Endothelial cell of umbilical vein (primary cell): ENCODE data around the gene PTPRD. TPM values are rescaled to one million over a fixed set of nuclear protein-coding genes. Genes with fewer than 3 reads are reported as not detected.

Experiments
- BruUV-seq: library from RNA; stranded (reverse); fragments of 400-500 nt; replicated peaks from 2 replicates; lab custom pipeline; 2021; lab: Mats Ljungman, UMichigan
- CTCF ChIA-PET: fragments of 300-600, 350-600 bp; sonication (Branson Sonifier 250); formaldehyde crosslinking; loops from one replicate; lab custom pipeline; 2021; ENCODE audit warnings: antibody characterized with exemption, inconsistent platforms; lab: Charles Lee
- POLR2A ChIA-PET: fragments of 300-600, 350-600 bp; sonication (Branson Sonifier 250); formaldehyde crosslinking; loops from one replicate; lab custom pipeline; 2021; ENCODE audit warnings: antibody characterized with exemption, inconsistent platforms; lab: Charles Lee
- DNase-seq: peaks from one replicate; pipeline ENCODE4 v3.0.0-alpha.2; 2011; ENCODE audit warnings: low read depth, low spot score
- FAIRE-seq: peaks from 2 replicates; lab custom pipeline; 2011; peaks lifted over from hg19 to GRCh38; lab: Jason Lieb, UNC
- H2AFZ ChIP-seq: 2 replicates; pipeline ENCODE4 v1.6.0; 2012; ENCODE audit warnings: low read depth, low read length, control low read depth, inconsistent platforms
- H3K27ac ChIP-seq: 2 replicates; pipeline ENCODE4 v1.5.1; 2011; ENCODE audit warnings: low read depth, mild to moderate bottlenecking, control low read depth, low read length, moderate library complexity; ENCODE audit not compliant: insufficient read depth
- H3K27me3 ChIP-seq, 2 experiments: 2 replicates each; pipeline versions ENCODE4 v1.6.0 to v1.6.1; 2011; ENCODE audit warnings: low read length in 2 of 2, mixed read lengths in 1 of 2; ENCODE audit not compliant: control insufficient read depth in 2 of 2, insufficient read depth in 2 of 2
- H3K36me3 ChIP-seq, 2 experiments: 2 replicates in 1 of 2; 3 replicates in 1 of 2; pipeline ENCODE4 v1.5.1; 2011; ENCODE audit warnings: low read length in 2 of 2, mild to moderate bottlenecking in 1 of 2, moderate library complexity in 1 of 2; ENCODE audit not compliant: control insufficient read depth in 2 of 2, insufficient read depth in 2 of 2; ENCODE audit errors: extremely low read depth in 1 of 2
- H3K4me1 ChIP-seq: 3 replicates; pipeline ENCODE4 v1.5.1; 2011; ENCODE audit warnings: mild to moderate bottlenecking, low read length; ENCODE audit not compliant: control insufficient read depth, insufficient read depth; ENCODE audit errors: extremely low read depth
- H3K4me2 ChIP-seq: 2 replicates; pipeline ENCODE4 v1.6.1; 2011; ENCODE audit warnings: low read length, control low read depth, mixed read lengths; ENCODE audit not compliant: insufficient read depth
- H3K4me3 ChIP-seq, 3 experiments: fragments of 200-600 bp in 1 of 3; sonication (generic), shearing (Covaris generic) in 1 of 3; replicated peaks in 1 of 3; 2 replicates each; pipeline ENCODE4 v1.5.1; 2011 to 2016; ENCODE audit warnings: control low read depth in 3 of 3, low read length in 3 of 3, mild to moderate bottlenecking in 2 of 3, inconsistent platforms in 1 of 3, low read depth in 1 of 3, moderate library complexity in 1 of 3; ENCODE audit not compliant: insufficient read depth in 1 of 3
- H3K79me2 ChIP-seq: 2 replicates; pipeline ENCODE4 v1.6.0; 2012; ENCODE audit warnings: low read length, inconsistent platforms; ENCODE audit not compliant: control insufficient read depth, insufficient read depth
- H3K9ac ChIP-seq: replicated peaks from 2 replicates; pipeline ENCODE3; 2011; ENCODE audit warnings: low read length, control low read depth; ENCODE audit not compliant: insufficient read depth; ENCODE audit errors: extremely low read depth
- H3K9me1 ChIP-seq: replicated peaks from 3 replicates; pipeline ENCODE4 v1.6.0; 2011; ENCODE audit warnings: mild to moderate bottlenecking, low read length; ENCODE audit not compliant: control insufficient read depth, insufficient read depth; ENCODE audit errors: extremely low read depth
- H3K9me3 ChIP-seq: replicated peaks from 2 replicates; pipeline ENCODE4 v1.5.1; 2012; ENCODE audit warnings: low read length, inconsistent platforms; ENCODE audit not compliant: control insufficient read depth, insufficient read depth
- H4K20me1 ChIP-seq: replicated peaks from 2 replicates; pipeline ENCODE3; 2011; ENCODE audit warnings: mild to moderate bottlenecking, low read length; ENCODE audit not compliant: control insufficient read depth, insufficient read depth; ENCODE audit errors: extremely low read depth
- EZH2 ChIP-seq: IDR thresholded peaks from 2 replicates; pipeline ENCODE4 v1.6.1; 2012; ENCODE audit warnings: borderline replicate concordance, low read depth, mild to moderate bottlenecking, moderate library complexity, low read length, inconsistent platforms; ENCODE audit not compliant: severe bottlenecking
- FOS ChIP-seq: IDR thresholded peaks from 2 replicates; pipeline ENCODE4 v1.6.1; 2011; ENCODE audit warnings: mild to moderate bottlenecking, low read length, moderate library complexity, borderline replicate concordance; ENCODE audit not compliant: insufficient read depth
- GATA2 ChIP-seq: IDR thresholded peaks from 2 replicates; pipeline ENCODE4 v1.7.0; 2011; ENCODE audit warnings: low read depth, mild to moderate bottlenecking, moderate library complexity, mixed read lengths, low read length; ENCODE audit not compliant: insufficient read length, insufficient read depth
- JUN ChIP-seq: IDR thresholded peaks from 2 replicates; pipeline ENCODE4 v1.6.1; 2011; ENCODE audit warnings: borderline replicate concordance, low read depth; ENCODE audit not compliant: insufficient read length, insufficient read depth
- MYC ChIP-seq: IDR thresholded peaks from one replicate; pipeline ENCODE4 v1.6.1; 2011; ENCODE audit warnings: mild to moderate bottlenecking, low read depth, low read length
- POLR2A ChIP-seq: IDR thresholded peaks from 2 replicates; pipeline ENCODE4 v1.6.1; 2012; ENCODE audit warnings: low read depth, mild to moderate bottlenecking, control low read depth, low read length
- POLR2AphosphoS5 ChIP-seq: IDR thresholded peaks from 2 replicates; pipeline ENCODE4 v1.6.1; 2012; ENCODE audit warnings: low read depth, mild to moderate bottlenecking, control low read depth, low read length, moderate library complexity; ENCODE audit not compliant: insufficient read depth
- dilution Hi-C: fragments of 300-500 bp; cut with MboI; formaldehyde crosslinking; loops from one replicate; pipeline ENCODE4 v1.15.0; 2019; ENCODE audit warnings: low sequenced_read_pairs; ENCODE audit not compliant: extremely low pct_ligation_motif_present
- intact Hi-C: fragments of 100-400 bp; cut with micrococcal nuclease; formaldehyde crosslinking; loops from one replicate; pipeline ENCODE4 v1.10.0; 2022
- polyA plus RNA-seq, 4 experiments: library from polyadenylated mRNA; depleted of rRNA in 3 of 4; stranded (reverse) in 3 of 4; unstranded in 1 of 4; fragments of >200 nt; gene quantifications; 2 replicates each; pipeline versions ENCODE4 v1.2.1 to v1.2.3, GENCODE V29; 2011 to 2012; ENCODE audit warnings: missing spikeins in 1 of 4
- total RNA-seq: library from RNA; stranded (reverse); gene quantifications from 2 replicates; pipeline ENCODE4 v1.2.3, GENCODE V29; 2021
- TF ChIP-seq, protein P1 (sequence below): IDR thresholded peaks from 2 replicates; pipeline ENCODE4 v1.6.1; 2011; ENCODE audit not compliant: insufficient read depth, insufficient read length
- TF ChIP-seq, protein P2 (sequence below), 2 donors: IDR thresholded peaks; 1 replicate in 1 of 2; 2 replicates in 1 of 2; pipeline ENCODE4 v1.5.1; 2011; ENCODE audit warnings: low read length in 2 of 2, mild to moderate bottlenecking in 2 of 2, moderate library complexity in 2 of 2, control low read depth in 1 of 2, inconsistent platforms in 1 of 2, low read depth in 1 of 2; ENCODE audit not compliant: insufficient read depth in 1 of 2; ENCODE audit errors: extremely low read depth in 1 of 2

The PTPRD gene
- total and polyA plus RNA-seq, 2 donors (not counting 3 experiments of a cell fraction or from before 2014, with no cell fraction given), result 5.5 to 5.7 TPM

DNA sequence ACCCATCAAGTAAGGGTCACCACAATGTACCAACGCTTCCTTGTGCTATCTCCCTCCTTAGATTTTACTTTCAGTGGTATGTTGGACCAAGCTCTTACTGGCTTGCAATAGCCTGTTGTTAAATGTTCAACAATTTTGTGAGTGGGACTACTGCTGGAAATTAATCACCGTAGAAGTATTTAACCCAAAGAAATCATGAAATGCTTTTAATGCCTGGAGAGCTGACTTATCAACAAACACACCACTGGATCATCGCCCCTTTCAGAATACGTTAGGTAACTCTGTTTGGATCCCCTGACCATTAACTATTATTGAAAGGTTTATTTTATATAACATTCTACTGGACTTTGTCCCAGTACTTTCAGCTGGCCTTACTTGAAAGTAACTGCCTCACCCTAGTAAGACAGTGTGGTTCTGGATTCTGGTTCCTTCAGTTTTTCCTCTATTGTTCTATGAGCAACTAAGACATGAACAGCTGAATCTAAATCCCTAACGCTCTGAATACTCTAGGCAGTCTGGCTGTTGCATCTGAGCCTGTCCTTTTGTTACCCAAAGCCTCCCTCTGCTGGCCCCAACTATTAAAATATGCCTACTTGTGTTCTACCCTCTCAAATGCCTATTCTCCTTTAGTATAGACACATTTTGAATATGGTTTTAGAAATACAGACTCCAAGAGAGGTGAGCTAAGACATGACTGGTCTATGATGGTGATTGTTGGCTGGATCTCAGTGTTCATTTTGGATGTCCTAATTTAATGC lies 1609.8 kb downstream of the PTPRD start:
- no TSS peak for BruUV-seq
- H3K4me3 ChIP-seq, result no peak overlapping the region
- no peak for DNase-seq
- H3K27ac ChIP-seq, result no peak overlapping the region
- ChIA-PET CTCF (interaction anchor here (0.6 to 1.0 kb wide), 2 partner anchors 1159 to 1433 kb away, joined by 3 read pairs; no protein-coding TSS in a partner anchor), POLR2A (no interaction called here)
- no peaks in the 10 kb centered on the region for H3K36me3 ChIP-seq
- H3K4me1 ChIP-seq, result no peaks in the 10 kb centered on the region
- H3K79me2 ChIP-seq, result no peaks in the 10 kb centered on the region
- H3K9me1 ChIP-seq, result no peaks in the 10 kb centered on the region
- intact Hi-C loops (no loop called here), dilution Hi-C loops (no loop called here)
- no peak overlapping the region for H2AFZ ChIP-seq
- H3K4me2 ChIP-seq, result no peak overlapping the region
- H3K27me3 ChIP-seq, result no peaks in the 10 kb centered on the region
- FAIRE-seq, result no peak
- no peaks in the 10 kb centered on the region for H4K20me1 ChIP-seq
- TF ChIP-seq, protein P1, sequence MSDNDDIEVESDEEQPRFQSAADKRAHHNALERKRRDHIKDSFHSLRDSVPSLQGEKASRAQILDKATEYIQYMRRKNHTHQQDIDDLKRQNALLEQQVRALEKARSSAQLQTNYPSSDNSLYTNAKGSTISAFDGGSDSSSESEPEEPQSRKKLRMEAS, result no peak
- TF ChIP-seq POLR2A (no peak), FOS (no peak), MYC (no peak), POLR2AphosphoS5 (no peak), EZH2 (no peak), JUN (no peak), GATA2 (no peak)
- TF ChIP-seq, protein P2, sequence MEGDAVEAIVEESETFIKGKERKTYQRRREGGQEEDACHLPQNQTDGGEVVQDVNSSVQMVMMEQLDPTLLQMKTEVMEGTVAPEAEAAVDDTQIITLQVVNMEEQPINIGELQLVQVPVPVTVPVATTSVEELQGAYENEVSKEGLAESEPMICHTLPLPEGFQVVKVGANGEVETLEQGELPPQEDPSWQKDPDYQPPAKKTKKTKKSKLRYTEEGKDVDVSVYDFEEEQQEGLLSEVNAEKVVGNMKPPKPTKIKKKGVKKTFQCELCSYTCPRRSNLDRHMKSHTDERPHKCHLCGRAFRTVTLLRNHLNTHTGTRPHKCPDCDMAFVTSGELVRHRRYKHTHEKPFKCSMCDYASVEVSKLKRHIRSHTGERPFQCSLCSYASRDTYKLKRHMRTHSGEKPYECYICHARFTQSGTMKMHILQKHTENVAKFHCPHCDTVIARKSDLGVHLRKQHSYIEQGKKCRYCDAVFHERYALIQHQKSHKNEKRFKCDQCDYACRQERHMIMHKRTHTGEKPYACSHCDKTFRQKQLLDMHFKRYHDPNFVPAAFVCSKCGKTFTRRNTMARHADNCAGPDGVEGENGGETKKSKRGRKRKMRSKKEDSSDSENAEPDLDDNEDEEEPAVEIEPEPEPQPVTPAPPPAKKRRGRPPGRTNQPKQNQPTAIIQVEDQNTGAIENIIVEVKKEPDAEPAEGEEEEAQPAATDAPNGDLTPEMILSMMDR (IDR thresholded peaks at IDR 0.05; ENCODE audit: extremely low read depth in 1 of 2, insufficient read depth in 1 of 2, low read depth in 1 of 2, low read length in 2 of 2), result no peak
- H3K9me3 ChIP-seq, result no peaks in the 10 kb centered on the region
- no peak overlapping the region for H3K9ac ChIP-seq
